IMR-90 (cell line): Measurements from ENCODE around the gene DCC.

Experiments
- CTCF ChIP-seq: conservative IDR thresholded peaks from 2 replicates; pipeline ENCODE4 v1.5.1; 2012; ENCODE audit warnings: mild to moderate bottlenecking, low read depth, low read length, improper control_type of control experiment
- MAZ ChIP-seq: IDR thresholded peaks from 2 replicates; pipeline ENCODE4 v1.6.1; 2012; ENCODE audit warnings: low read depth, mild to moderate bottlenecking, low read length, improper control_type of control experiment, moderate library complexity, borderline replicate concordance
- POLR2A ChIP-seq: IDR thresholded peaks from 2 replicates; pipeline ENCODE4 v1.6.1; 2012; ENCODE audit warnings: mild to moderate bottlenecking, low read depth, low read length
- RAD21 ChIP-seq: IDR thresholded peaks from 2 replicates; pipeline ENCODE4 v1.6.1; 2012; ENCODE audit warnings: low read length, improper control_type of control experiment
- RCOR1 ChIP-seq: IDR thresholded peaks from 2 replicates; pipeline ENCODE4 v1.6.1; 2012; ENCODE audit warnings: mild to moderate bottlenecking, low read length, improper control_type of control experiment; ENCODE audit not compliant: insufficient replicate concordance
- RFX5 ChIP-seq: IDR thresholded peaks from 2 replicates; pipeline ENCODE4 v1.8.0; 2012; ENCODE audit warnings: low read depth, mild to moderate bottlenecking, low read length, moderate library complexity
- SMC3 ChIP-seq: fragments of 150-350 bp; IDR thresholded peaks from 2 replicates; pipeline ENCODE4 v1.6.1; 2016; ENCODE audit warnings: low read depth, mild to moderate bottlenecking, antibody characterized with exemption, low read length, moderate library complexity

- TF ChIP-seq RAD21, result no peak
- TF ChIP-seq CTCF, result no peak; the same call in 1 of the 2 replicates
- no peak for TF ChIP-seq POLR2A
- no peak for TF ChIP-seq RFX5
- TF ChIP-seq SMC3, result no peak
- TF ChIP-seq MAZ, result no peak
- no peak for TF ChIP-seq RCOR1
Observed at GRCh38 chr18:52348209-52348608, 8.2 kb downstream of the DCC start.
